Mucosa of rectum (tissue), 2 donors: Measurements from ENCODE around the gene SEC22A.

Source experiments
- H3K27ac ChIP-seq, 2 donors: one replicate each; pipeline ENCODE4 v1.7.0; 2013; ENCODE audit warnings: inconsistent platforms in 2 of 2, low read depth in 2 of 2, low read length in 2 of 2
- H3K27me3 ChIP-seq, 2 donors: one replicate each; pipeline ENCODE4 v1.7.0; 2013; ENCODE audit warnings: low read length in 2 of 2; ENCODE audit not compliant: control insufficient read depth in 2 of 2, insufficient read depth in 2 of 2
- H3K36me3 ChIP-seq, 2 donors: one replicate each; pipeline ENCODE4 v1.7.0; 2013; ENCODE audit warnings: low read length in 2 of 2; ENCODE audit not compliant: control insufficient read depth in 2 of 2, insufficient read depth in 2 of 2
- H3K4me1 ChIP-seq, 2 donors: one replicate each; pipeline ENCODE4 v1.7.0; 2013; ENCODE audit warnings: low read length in 2 of 2, mild to moderate bottlenecking in 1 of 2; ENCODE audit not compliant: control insufficient read depth in 2 of 2, insufficient read depth in 2 of 2
- H3K4me3 ChIP-seq, 2 donors: one replicate each; pipeline ENCODE4 v1.7.0; 2013; ENCODE audit warnings: low read length in 2 of 2
- H3K9ac ChIP-seq, 2 donors: one replicate each; pipeline ENCODE4 v1.7.0; 2013; ENCODE audit warnings: low read length in 2 of 2, low read depth in 1 of 2, mild to moderate bottlenecking in 1 of 2
- H3K9me3 ChIP-seq, 2 donors: one replicate each; pipeline ENCODE4 v1.7.0; 2013; ENCODE audit warnings: low read length in 2 of 2; ENCODE audit not compliant: control insufficient read depth in 2 of 2
- donor health status: healthy.
- donor health status: Normal muscosa, but diverticular disease.

SEC22A gene

GRCh38 chr3:123276346-123277006, 74.7 kb downstream of the SEC22A start:
- no peak overlapping the region for H3K27ac ChIP-seq
- no peaks in the 10 kb centered on the region for H3K9me3 ChIP-seq
- H3K9ac ChIP-seq: no peak overlapping the region
- no peaks in the 10 kb centered on the region for H3K4me1 ChIP-seq
- no peaks in the 10 kb centered on the region for H3K27me3 ChIP-seq
- no peak overlapping the region for H3K4me3 ChIP-seq
- peaks cover 0 to 4% of the 10 kb centered on the region in 2 donors for H3K36me3 ChIP-seq

DNA sequence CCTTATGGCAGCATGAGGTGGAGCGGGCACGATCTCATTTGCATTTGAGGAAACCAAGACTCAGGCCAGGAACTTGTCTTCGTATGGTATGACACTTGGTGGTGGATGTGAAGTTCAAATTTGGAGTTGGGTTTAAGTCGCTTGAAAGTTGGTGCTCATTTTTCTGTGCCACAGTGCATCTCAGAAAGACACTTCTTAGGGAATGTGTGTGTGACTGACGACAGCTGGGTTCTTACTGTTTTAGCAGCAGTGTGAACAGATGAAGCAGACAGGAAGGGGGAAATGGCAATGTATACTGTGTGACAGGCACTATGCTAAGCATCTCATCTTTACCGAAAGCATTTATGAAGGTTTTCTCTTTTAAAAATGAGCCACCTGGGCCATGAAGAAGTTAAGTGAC, 75.4 kb downstream of the SEC22A start:
- Histone ChIP-seq H3K4me1 (no peaks in the 10 kb centered on the region), H3K27ac (no peak overlapping the region)

GRCh38 chr3:123278446-123278845, 76.7 kb downstream of the SEC22A start:
- Histone ChIP-seq H3K27ac (no peak overlapping the region), H3K27me3 (no peaks in the 10 kb centered on the region), H3K9me3 (no peaks in the 10 kb centered on the region), H3K9ac (no peak overlapping the region), H3K36me3 (peaks cover 0 to 2% of the 10 kb centered on the region in 2 donors), H3K4me1 (no peaks in the 10 kb centered on the region), H3K4me3 (no peak overlapping the region)

More for the DNA sequence above, 75.4 kb downstream of the SEC22A start:
- Histone ChIP-seq H3K9me3 (no peaks in the 10 kb centered on the region), H3K9ac (no peak overlapping the region), H3K4me3 (no peak overlapping the region), H3K36me3 (no peaks in the 10 kb centered on the region), H3K27me3 (no peaks in the 10 kb centered on the region)

DNA sequence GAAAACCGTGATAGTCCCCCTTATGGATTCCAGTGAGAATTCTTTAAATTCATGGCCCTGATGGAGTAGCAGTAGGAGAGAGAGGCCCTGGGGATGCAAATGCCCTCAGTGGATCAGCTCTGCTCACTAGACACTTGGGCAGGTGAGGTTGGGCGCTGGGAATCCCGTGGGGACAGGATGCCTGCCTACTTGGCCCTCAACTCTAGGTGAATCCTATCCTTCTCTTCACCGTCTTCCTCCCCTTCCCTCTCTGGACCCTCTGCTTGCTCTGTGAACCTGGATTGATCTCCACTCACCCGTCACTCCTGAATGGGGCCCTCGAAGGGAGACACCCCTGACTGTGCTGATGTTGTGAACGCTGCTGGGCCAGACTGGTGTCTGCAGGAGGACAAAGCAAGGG, 77.4 kb downstream of the SEC22A start:
- Histone ChIP-seq H3K9ac (no peak overlapping the region), H3K4me1 (no peaks in the 10 kb centered on the region), H3K36me3 (peaks cover 0 to 2% of the 10 kb centered on the region in 2 donors), H3K27ac (no peak overlapping the region), H3K9me3 (no peaks in the 10 kb centered on the region), H3K27me3 (no peaks in the 10 kb centered on the region), H3K4me3 (no peak overlapping the region)

GRCh38 chr3:123281406-123281805, 79.7 kb downstream of the SEC22A start:
- Histone ChIP-seq H3K36me3 (peaks cover 0 to 2% of the 10 kb centered on the region in 2 donors), H3K9me3 (no peaks in the 10 kb centered on the region), H3K9ac (no peak overlapping the region), H3K27ac (no peak overlapping the region), H3K4me1 (no peaks in the 10 kb centered on the region), H3K27me3 (no peaks in the 10 kb centered on the region), H3K4me3 (no peak overlapping the region)

DNA sequence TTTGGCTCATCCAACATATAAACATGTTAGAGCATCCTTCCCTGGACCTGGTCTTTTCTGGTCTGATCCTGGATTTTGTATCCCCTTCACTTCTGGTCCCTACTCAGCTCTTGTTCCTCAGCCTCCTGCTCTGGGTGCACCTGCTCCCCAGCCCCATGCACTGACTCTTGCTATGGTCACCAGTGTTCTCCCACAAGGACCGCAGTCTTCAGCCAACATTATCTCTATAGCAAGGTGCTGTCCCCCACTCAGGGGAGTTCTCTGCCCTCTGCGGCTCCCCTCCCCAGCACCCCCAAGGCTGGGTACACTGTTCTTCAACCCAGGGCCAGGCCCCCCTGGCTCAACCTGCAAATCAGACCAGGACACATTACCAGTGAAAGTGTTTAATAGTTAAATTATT, 80.2 kb downstream of the SEC22A start:
- no peak overlapping the region for H3K9ac ChIP-seq
- H3K4me3 ChIP-seq: no peak overlapping the region
- no peaks in the 10 kb centered on the region for H3K9me3 ChIP-seq
- no peak overlapping the region for H3K27ac ChIP-seq
- no peaks in the 10 kb centered on the region for H3K27me3 ChIP-seq
- peaks cover 0 to 2% of the 10 kb centered on the region in 2 donors for H3K36me3 ChIP-seq
- no peaks in the 10 kb centered on the region for H3K4me1 ChIP-seq

DNA sequence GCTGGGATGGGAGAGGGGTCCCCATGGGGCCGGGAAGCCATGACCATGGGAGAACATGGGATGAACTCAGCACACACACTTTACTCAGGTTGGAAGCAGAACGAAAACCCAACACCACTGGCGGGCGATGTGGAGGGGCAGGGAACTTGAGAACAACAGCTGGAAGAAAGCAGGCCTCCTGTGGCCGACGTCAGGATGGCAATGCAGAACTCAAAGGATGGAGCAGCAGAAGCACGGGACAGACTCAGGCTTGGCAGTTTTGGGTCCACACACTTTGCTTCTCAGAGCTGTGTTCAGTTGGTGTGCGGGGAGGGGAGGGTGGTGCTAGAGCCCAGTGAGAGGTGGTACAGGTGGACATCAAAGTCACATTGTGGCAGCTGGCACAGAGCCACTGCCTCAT, 80.7 kb downstream of the SEC22A start:
- Histone ChIP-seq H3K4me3 (no peak overlapping the region), H3K36me3 (peaks cover 0 to 2% of the 10 kb centered on the region in 2 donors), H3K27me3 (no peaks in the 10 kb centered on the region), H3K27ac (no peak overlapping the region), H3K4me1 (no peaks in the 10 kb centered on the region), H3K9ac (no peak overlapping the region), H3K9me3 (no peaks in the 10 kb centered on the region)

DNA sequence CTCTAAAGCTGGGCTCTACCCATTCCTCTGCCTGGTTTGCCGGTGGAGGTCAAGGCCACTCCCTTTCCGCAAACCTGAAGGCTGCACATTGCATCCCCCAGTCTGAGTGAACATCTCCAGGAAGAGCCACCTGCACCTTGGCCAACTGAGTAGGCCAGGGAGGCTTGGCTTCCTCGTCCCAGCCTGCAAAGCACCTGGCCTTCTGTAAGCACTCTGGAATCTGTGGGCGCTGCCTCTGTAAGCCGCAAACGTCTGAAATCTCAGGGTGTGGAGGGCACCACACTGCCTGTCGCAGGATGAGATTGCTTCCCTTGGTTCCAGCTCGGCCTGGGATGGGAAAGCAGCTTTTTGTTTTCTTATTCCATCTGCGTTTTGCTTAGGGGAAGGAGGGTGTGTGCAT, 81.3 kb downstream of the SEC22A start:
- Histone ChIP-seq H3K9ac (no peak overlapping the region), H3K4me1 (no peaks in the 10 kb centered on the region), H3K9me3 (no peaks in the 10 kb centered on the region), H3K36me3 (peaks cover 0 to 2% of the 10 kb centered on the region in 2 donors), H3K27ac (no peak overlapping the region), H3K27me3 (no peaks in the 10 kb centered on the region), H3K4me3 (no peak overlapping the region)

DNA sequence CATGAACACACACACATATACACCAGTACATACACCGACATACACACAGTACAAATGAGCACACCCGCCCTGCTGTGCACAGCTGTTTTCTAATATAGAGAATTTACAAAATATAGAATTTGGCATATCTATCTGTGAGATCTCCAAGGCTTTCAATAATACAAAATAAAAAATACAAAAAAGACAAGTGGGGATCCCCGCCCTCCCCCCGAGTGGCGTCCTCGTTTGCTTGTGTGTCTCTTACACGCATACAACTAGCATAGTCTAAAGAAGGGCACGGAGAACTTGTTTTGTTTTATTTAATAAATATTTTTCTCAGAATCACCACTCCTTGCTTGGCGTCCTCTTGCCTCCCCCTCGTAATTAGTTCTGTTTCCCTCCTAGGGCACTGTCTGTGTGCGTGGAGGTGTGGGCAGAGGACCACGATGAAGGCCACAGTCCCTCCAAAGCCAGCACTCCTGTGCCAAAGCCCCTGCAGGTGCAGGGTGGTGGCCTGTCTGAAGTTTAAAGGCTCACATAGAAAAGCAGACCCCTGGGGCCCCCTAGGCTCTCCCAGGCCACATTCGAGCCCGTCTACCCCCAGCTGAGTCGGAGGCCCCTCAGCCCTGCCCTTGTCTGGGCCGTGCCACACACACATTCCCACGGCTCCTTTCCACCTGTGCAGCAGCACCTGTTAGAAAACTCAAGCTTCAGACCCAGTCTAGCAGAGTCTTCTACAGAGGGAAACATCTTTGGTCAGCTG, 82.1 kb downstream of the SEC22A start:
- H3K9me3 ChIP-seq: no peaks in the 10 kb centered on the region
- H3K27ac ChIP-seq: no peak overlapping the region
- no peaks in the 10 kb centered on the region for H3K4me1 ChIP-seq
- no peak overlapping the region for H3K9ac ChIP-seq
- no peaks in the 10 kb centered on the region for H3K27me3 ChIP-seq
- no peak overlapping the region for H3K4me3 ChIP-seq
- H3K36me3 ChIP-seq: peaks cover 0 to 2% of the 10 kb centered on the region in 2 donors

GRCh38 chr3:123284399-123285010, 82.8 kb downstream of the SEC22A start:
- Histone ChIP-seq H3K4me1 (no peaks in the 10 kb centered on the region), H3K27ac (no peak overlapping the region), H3K9ac (no peak overlapping the region), H3K4me3 (no peak overlapping the region), H3K9me3 (no peaks in the 10 kb centered on the region), H3K36me3 (peaks cover 0 to 2% of the 10 kb centered on the region in 2 donors), H3K27me3 (no peaks in the 10 kb centered on the region)
